IMR-90 (cell line): ENCODE data around the gene GCM1. TPM values are rescaled to one million over a fixed set of nuclear protein-coding genes. Genes with fewer than 3 reads are reported as not detected.

Source experiments
- ATAC-seq: fragments of 200-7000 bp; cut with Tn5 transposase; 2 replicates; pipeline ENCODE4 v1.9.1; 2020; ENCODE audit warnings: low read depth, mild to moderate bottlenecking, moderate library complexity
- BruUV-seq: library from RNA; stranded (reverse); fragments of 400-500 nt; replicated peaks from 2 replicates; lab custom pipeline; 2021; lab: Mats Ljungman, UMichigan
- CTCF ChIA-PET: fragments of 300-600 bp; formaldehyde crosslinking; extraction: SDS; loops from one replicate; lab custom pipeline; 2021; ENCODE audit warnings: antibody characterized with exemption; lab: Yijun Ruan, JAX
- POLR2A ChIA-PET: fragments of 300-600 bp; sonication (Branson Sonifier 250); formaldehyde crosslinking; loops from one replicate; lab custom pipeline; 2022; ENCODE audit warnings: antibody characterized with exemption; ENCODE audit not compliant: unreplicated experiment; lab: Charles Lee
- DNase-seq: peaks from one replicate; pipeline ENCODE4 v3.0.0; 2013
- H2AFZ ChIP-seq: replicated peaks from 2 replicates; pipeline ENCODE3; 2013; ENCODE audit warnings: low read length, mild to moderate bottlenecking; ENCODE audit not compliant: poor library complexity
- H2AK5ac ChIP-seq: 2 replicates; pipeline ENCODE4 v1.6.1; 2013; ENCODE audit warnings: low read depth, low read length, inconsistent platforms
- H2AK9ac ChIP-seq: replicated peaks from 2 replicates; pipeline ENCODE3; 2013; ENCODE audit warnings: mild to moderate bottlenecking, low read depth, low read length, moderate library complexity; ENCODE audit not compliant: poor library complexity
- H2BK120ac ChIP-seq: 2 replicates; pipeline ENCODE4 v1.6.1; 2013; ENCODE audit warnings: low read depth, low read length, inconsistent platforms
- H2BK15ac ChIP-seq: 3 replicates; pipeline ENCODE4 v1.6.1; 2013; ENCODE audit warnings: low read depth, low read length, inconsistent platforms
- H2BK20ac ChIP-seq: 2 replicates; pipeline ENCODE4 v1.6.1; 2013; ENCODE audit warnings: low read depth, mild to moderate bottlenecking, inconsistent platforms, low read length, moderate library complexity
- H2BK5ac ChIP-seq: 2 replicates; pipeline ENCODE4 v1.6.1; 2013; ENCODE audit warnings: mild to moderate bottlenecking, low read depth, low read length, inconsistent platforms; ENCODE audit not compliant: poor library complexity, severe bottlenecking
- H3K14ac ChIP-seq: replicated peaks from 2 replicates; pipeline ENCODE4 v1.6.1; 2013; ENCODE audit warnings: low read depth, low read length, inconsistent platforms
- H3K18ac ChIP-seq: 2 replicates; pipeline ENCODE4 v1.6.1; 2013; ENCODE audit warnings: low read depth, low read length, control low read depth
- H3K23ac ChIP-seq: 2 replicates; pipeline ENCODE4 v1.6.1; 2013; ENCODE audit warnings: low read depth, low read length, inconsistent platforms
- H3K27ac ChIP-seq: 2 replicates; pipeline ENCODE4 v1.5.1; 2013; ENCODE audit warnings: mild to moderate bottlenecking, control low read depth, low read length; ENCODE audit not compliant: insufficient read depth
- H3K27me3 ChIP-seq: 2 replicates; pipeline ENCODE4 v1.6.1; 2013; ENCODE audit warnings: low read length; ENCODE audit not compliant: control insufficient read depth, insufficient read depth
- H3K36me3 ChIP-seq: 2 replicates; pipeline ENCODE4 v1.6.1; 2013; ENCODE audit warnings: low read length, mixed read lengths; ENCODE audit not compliant: control insufficient read depth, insufficient read depth
- H3K4ac ChIP-seq: 2 replicates; pipeline ENCODE4 v1.6.1; 2013; ENCODE audit warnings: low read depth, low read length, inconsistent platforms
- H3K4me1 ChIP-seq: 2 replicates; pipeline ENCODE4 v1.6.1; 2013; ENCODE audit warnings: low read length, mixed read lengths; ENCODE audit not compliant: control insufficient read depth, insufficient read depth
- H3K4me2 ChIP-seq: 2 replicates; pipeline ENCODE4 v1.6.1; 2013; ENCODE audit warnings: low read depth, mild to moderate bottlenecking, control low read depth, low read length, moderate library complexity
- H3K4me3 ChIP-seq: 2 replicates; pipeline ENCODE4 v1.5.1; 2013; ENCODE audit warnings: low read depth, mild to moderate bottlenecking, control low read depth, low read length, moderate library complexity; ENCODE audit not compliant: insufficient read depth
- H3K56ac ChIP-seq: 2 replicates; pipeline ENCODE4 v1.6.1; 2013; ENCODE audit warnings: low read length, inconsistent platforms; ENCODE audit not compliant: insufficient read depth; ENCODE audit errors: extremely low read depth
- H3K79me1 ChIP-seq, 2 experiments: 2 replicates each; pipeline ENCODE4 v1.6.1; 2013; ENCODE audit warnings: low read length in 2 of 2, inconsistent platforms in 1 of 2, low read depth in 1 of 2
- H3K9ac ChIP-seq: 2 replicates; pipeline ENCODE4 v1.6.1; 2013; ENCODE audit warnings: low read depth, low read length, control low read depth
- H3K9me1 ChIP-seq: 2 replicates; pipeline ENCODE4 v1.6.1; 2013; ENCODE audit warnings: low read length, inconsistent platforms; ENCODE audit not compliant: insufficient read depth
- H3K9me3 ChIP-seq: 2 replicates; pipeline ENCODE4 v1.6.1; 2013; ENCODE audit warnings: low read length; ENCODE audit not compliant: control insufficient read depth, insufficient read depth
- H4K20me1 ChIP-seq: 2 replicates; pipeline ENCODE4 v1.6.1; 2013; ENCODE audit warnings: low read length, inconsistent platforms; ENCODE audit not compliant: insufficient read depth
- H4K5ac ChIP-seq: 2 replicates; pipeline ENCODE4 v1.6.1; 2013; ENCODE audit warnings: mild to moderate bottlenecking, low read depth, low read length, control low read depth
- H4K8ac ChIP-seq, 2 experiments: 2 replicates each; pipeline ENCODE4 v1.6.1; 2013; ENCODE audit warnings: low read depth in 2 of 2, low read length in 2 of 2, control low read depth in 1 of 2, inconsistent platforms in 1 of 2
- H4K91ac ChIP-seq: 2 replicates; pipeline ENCODE4 v1.6.1; 2013; ENCODE audit warnings: low read depth, low read length, inconsistent platforms; ENCODE audit not compliant: insufficient read depth
- BHLHE40 ChIP-seq: fragments of 150-350 bp; IDR thresholded peaks from 2 replicates; pipeline ENCODE4 v1.6.1; 2016; ENCODE audit warnings: mild to moderate bottlenecking, low read depth, low read length
- CEBPB ChIP-seq: IDR thresholded peaks from 2 replicates; pipeline ENCODE4 v1.6.1; 2012; ENCODE audit warnings: low read depth, low read length, improper control_type of control experiment
- CHD1 ChIP-seq: IDR thresholded peaks from 2 replicates; pipeline ENCODE4 v1.6.1; 2012; ENCODE audit warnings: low read depth, low read length, improper control_type of control experiment
- ELK1 ChIP-seq: fragments of 150-350 bp; IDR thresholded peaks from 2 replicates; pipeline ENCODE4 v1.6.1; 2016; ENCODE audit warnings: low read depth, mild to moderate bottlenecking, low read length, moderate library complexity, borderline replicate concordance
- FOS ChIP-seq: fragments of 150-350 bp; IDR thresholded peaks from 2 replicates; pipeline ENCODE4 v1.6.1; 2016; ENCODE audit warnings: low read depth, low read length
- MAFK ChIP-seq: IDR thresholded peaks from 2 replicates; pipeline ENCODE4 v1.6.1; 2012; ENCODE audit warnings: low read depth, low read length, improper control_type of control experiment
- MAZ ChIP-seq: IDR thresholded peaks from 2 replicates; pipeline ENCODE4 v1.6.1; 2012; ENCODE audit warnings: low read depth, mild to moderate bottlenecking, low read length, improper control_type of control experiment, moderate library complexity, borderline replicate concordance
- MXI1 ChIP-seq: IDR thresholded peaks from 2 replicates; pipeline ENCODE4 v1.6.1; 2012; ENCODE audit warnings: low read depth, mild to moderate bottlenecking, low read length, moderate library complexity, borderline replicate concordance
- NFE2L2 ChIP-seq: fragments of 150-350 bp; IDR thresholded peaks from 2 replicates; pipeline ENCODE4 v1.6.1; 2016; ENCODE audit warnings: low read depth, mild to moderate bottlenecking, low read length
- POLR2A ChIP-seq: IDR thresholded peaks from 2 replicates; pipeline ENCODE4 v1.6.1; 2012; ENCODE audit warnings: mild to moderate bottlenecking, low read depth, low read length
- RAD21 ChIP-seq: IDR thresholded peaks from 2 replicates; pipeline ENCODE4 v1.6.1; 2012; ENCODE audit warnings: low read length, improper control_type of control experiment
- RCOR1 ChIP-seq: IDR thresholded peaks from 2 replicates; pipeline ENCODE4 v1.6.1; 2012; ENCODE audit warnings: mild to moderate bottlenecking, low read length, improper control_type of control experiment; ENCODE audit not compliant: insufficient replicate concordance
- RFX5 ChIP-seq: IDR thresholded peaks from 2 replicates; pipeline ENCODE4 v1.8.0; 2012; ENCODE audit warnings: low read depth, mild to moderate bottlenecking, low read length, moderate library complexity
- SMC3 ChIP-seq: fragments of 150-350 bp; IDR thresholded peaks from 2 replicates; pipeline ENCODE4 v1.6.1; 2016; ENCODE audit warnings: low read depth, mild to moderate bottlenecking, antibody characterized with exemption, low read length, moderate library complexity
- WGBS, 2 experiments: methylation state at CpG; one replicate each; pipeline versions ENCODE4 v1.1.5 to v1.1.7; 2013; ENCODE audit warnings: missing lambda C conversion rate in 2 of 2; ENCODE audit not compliant: insufficient read length in 1 of 2; ENCODE audit errors: extremely low coverage in 2 of 2; 5-methylcytosine and 5-hydroxymethylcytosine counted together
- dilution Hi-C: fragments of 300-500 bp; cut with HindIII; formaldehyde crosslinking; loops from one replicate; pipeline ENCODE4 v1.14.3; 2018; ENCODE audit warnings: low sequenced_read_pairs; ENCODE audit not compliant: unreplicated experiment
- in situ Hi-C: fragments of 300-500 bp; cut with MboI; formaldehyde crosslinking; loops from 3 replicates; pipeline ENCODE4 v1.14.3; 2019; ENCODE audit warnings: low sequenced_read_pairs, inconsistent platforms, mixed read lengths
- intact Hi-C: fragments of 100-400 bp; cut with micrococcal nuclease; formaldehyde crosslinking; loops from 2 replicates; pipeline ENCODE4 v1.10.0; 2022
- polyA plus RNA-seq, 3 experiments: library from polyadenylated mRNA; depleted of rRNA; stranded (reverse); fragments of >200 nt; gene quantifications; 2 replicates each; pipeline ENCODE4 v1.2.3, GENCODE V29; 2012; ENCODE audit warnings: low replicate concordance in 1 of 3
- total RNA-seq: library from RNA; depleted of rRNA; stranded (reverse); fragments of >200 nt; gene quantifications from 2 replicates; pipeline ENCODE4 v1.2.3, GENCODE V29; 2012
- TF ChIP-seq, protein P1 (sequence below): conservative IDR thresholded peaks from 2 replicates; pipeline ENCODE4 v1.5.1; 2012; ENCODE audit warnings: mild to moderate bottlenecking, low read depth, low read length, improper control_type of control experiment
- TF ChIP-seq, protein P2 (sequence below): fragments of 150-350 bp; IDR thresholded peaks from 2 replicates; pipeline ENCODE4 v1.6.1; 2017; ENCODE audit warnings: mild to moderate bottlenecking, antibody characterized with exemption, low read length, low read depth

The GCM1 gene
- total and polyA plus RNA-seq, 2 of the 4 experiments (the other 2 are of a cell fraction) = not detected

- Histone ChIP-seq H3K27me3 (peaks cover 19% of the 10 kb centered on the region), H2BK20ac (no peak overlapping the region), H2BK120ac (no peak overlapping the region), H3K4me3 (no peak overlapping the region), H4K8ac (no peak overlapping the region), H3K9me3 (peaks cover 3% of the 10 kb centered on the region; the same call in 1 of the 2 replicates), H3K23ac (no peak overlapping the region), H3K36me3 (no peaks in the 10 kb centered on the region), H3K9me1 (peaks cover 2% of the 10 kb centered on the region; the same call in 1 of the 2 replicates), H2AK9ac (no peak overlapping the region), H3K4me2 (no peak overlapping the region), H2AFZ (no peak overlapping the region), H4K5ac (no peak overlapping the region), H4K20me1 (no peaks in the 10 kb centered on the region), H2AK5ac (no peak overlapping the region), H3K18ac (no peak overlapping the region), H3K4me1 (peaks cover 2% of the 10 kb centered on the region; the same call in 1 of the 2 replicates), H3K4ac (no peak overlapping the region), H2BK15ac (no peak overlapping the region), H3K14ac (no peak overlapping the region), H4K91ac (no peak overlapping the region), H3K79me1 (no peaks in the 10 kb centered on the region), H3K56ac (no peak overlapping the region), H3K9ac (no peak overlapping the region), H3K27ac (no peak overlapping the region), H2BK5ac (no peak overlapping the region)
- no TSS peak for BruUV-seq
- DNase-seq (no peak), ATAC-seq (no peak)
- dilution Hi-C loops (no loop called here), intact Hi-C loops (no loop called here), in situ Hi-C loops (no loop called here)
- POLR2A ChIA-PET = no interaction called here
- TF ChIP-seq RFX5 = no peak
- TF ChIP-seq, protein P1, sequence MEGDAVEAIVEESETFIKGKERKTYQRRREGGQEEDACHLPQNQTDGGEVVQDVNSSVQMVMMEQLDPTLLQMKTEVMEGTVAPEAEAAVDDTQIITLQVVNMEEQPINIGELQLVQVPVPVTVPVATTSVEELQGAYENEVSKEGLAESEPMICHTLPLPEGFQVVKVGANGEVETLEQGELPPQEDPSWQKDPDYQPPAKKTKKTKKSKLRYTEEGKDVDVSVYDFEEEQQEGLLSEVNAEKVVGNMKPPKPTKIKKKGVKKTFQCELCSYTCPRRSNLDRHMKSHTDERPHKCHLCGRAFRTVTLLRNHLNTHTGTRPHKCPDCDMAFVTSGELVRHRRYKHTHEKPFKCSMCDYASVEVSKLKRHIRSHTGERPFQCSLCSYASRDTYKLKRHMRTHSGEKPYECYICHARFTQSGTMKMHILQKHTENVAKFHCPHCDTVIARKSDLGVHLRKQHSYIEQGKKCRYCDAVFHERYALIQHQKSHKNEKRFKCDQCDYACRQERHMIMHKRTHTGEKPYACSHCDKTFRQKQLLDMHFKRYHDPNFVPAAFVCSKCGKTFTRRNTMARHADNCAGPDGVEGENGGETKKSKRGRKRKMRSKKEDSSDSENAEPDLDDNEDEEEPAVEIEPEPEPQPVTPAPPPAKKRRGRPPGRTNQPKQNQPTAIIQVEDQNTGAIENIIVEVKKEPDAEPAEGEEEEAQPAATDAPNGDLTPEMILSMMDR = no peak
- TF ChIP-seq RCOR1 = no peak
- no peak for TF ChIP-seq POLR2A
- TF ChIP-seq MAFK = no peak
- no peak for TF ChIP-seq FOS
- TF ChIP-seq CEBPB = no peak
- no peak for TF ChIP-seq BHLHE40
- TF ChIP-seq SMC3 = no peak
- no peak for TF ChIP-seq RAD21
- no peak for TF ChIP-seq NFE2L2
- no peak for TF ChIP-seq ELK1
- no peak for TF ChIP-seq CHD1
- TF ChIP-seq MXI1 = no peak
- TF ChIP-seq MAZ = no peak
- TF ChIP-seq, protein P2, sequence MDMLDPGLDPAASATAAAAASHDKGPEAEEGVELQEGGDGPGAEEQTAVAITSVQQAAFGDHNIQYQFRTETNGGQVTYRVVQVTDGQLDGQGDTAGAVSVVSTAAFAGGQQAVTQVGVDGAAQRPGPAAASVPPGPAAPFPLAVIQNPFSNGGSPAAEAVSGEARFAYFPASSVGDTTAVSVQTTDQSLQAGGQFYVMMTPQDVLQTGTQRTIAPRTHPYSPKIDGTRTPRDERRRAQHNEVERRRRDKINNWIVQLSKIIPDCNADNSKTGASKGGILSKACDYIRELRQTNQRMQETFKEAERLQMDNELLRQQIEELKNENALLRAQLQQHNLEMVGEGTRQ = no peak
- 83% methylated on average over 1 of the region's 6 CpGs; no CpG with 5 or more reads in 1 of the 2 experiments for WGBS, 2 experiments
- CTCF ChIA-PET = no interaction called here
Measured at GRCh38 chr6:53111865-53112264, 36.8 kb downstream of the GCM1 start.
